Measurements from ENCODE around the gene ZNF501.
A peak's percentile ranks its signal among the peaks of the same experiment; 100 is the strongest.

Gene ZNF501

GRCh38 chr3:44762690-44763089 is 33.3 kb downstream of the ZNF501 start:
- Histone ChIP-seq H4K20me1 (ENCODE audit: insufficient read depth, low read length) (no peaks in the 10 kb centered on the region), H3K4me2 (ENCODE audit: low read length) (peak overlapping the region; percentile 87), H3K27me3 (ENCODE audit: low read depth, low read length) (no peaks in the 10 kb centered on the region), H3K4me1 (ENCODE audit: low read length) (peaks cover 6% of the 10 kb centered on the region), H3K79me2 (ENCODE audit: low read length) (peaks cover 90% of the 10 kb centered on the region), H3K27ac (ENCODE audit: low read length) (no peak overlapping the region), H3K9ac (ENCODE audit: low read length) (peak overlapping the region; percentile 75), H3K9me3 (ENCODE audit: insufficient read depth, low read length) (peaks cover 23% of the 10 kb centered on the region), H3K36me3 (replicated peaks; ENCODE audit: low read depth, low read length) (peaks cover 49% of the 10 kb centered on the region), H2AFZ (ENCODE audit: low read depth, low read length) (peak overlapping the region; percentile 42; the same call in 1 of the 2 replicates), H3K4me3 (ENCODE audit: low read length) (peak overlapping the region; percentile 79)
- TF ChIP-seq CTCF (IDR thresholded peaks at IDR 0.05; ENCODE audit: low read depth, low read length) = no peak
- TF ChIP-seq EZH2phosphoT487 (IDR thresholded peaks at IDR 0.05; ENCODE audit: low read depth) = no peak

GRCh38 chr3:44764248-44764647 is 34.8 kb downstream of the ZNF501 start:
- no peak for TF ChIP-seq EZH2phosphoT487 (IDR thresholded peaks at IDR 0.05; ENCODE audit: low read depth)
- TF ChIP-seq CTCF (IDR thresholded peaks at IDR 0.05; ENCODE audit: low read depth, low read length) = no peak
- no peak overlapping the region for H3K27ac ChIP-seq (ENCODE audit: low read length)
- H3K79me2 ChIP-seq (ENCODE audit: low read length) = peaks cover 93% of the 10 kb centered on the region
- H2AFZ ChIP-seq (ENCODE audit: low read depth, low read length) = no peak overlapping the region
- peaks cover 6% of the 10 kb centered on the region for H3K4me1 ChIP-seq (ENCODE audit: low read length)
- peaks cover 41% of the 10 kb centered on the region for H3K36me3 ChIP-seq (replicated peaks; ENCODE audit: low read depth, low read length)
- H4K20me1 ChIP-seq (ENCODE audit: insufficient read depth, low read length) = no peaks in the 10 kb centered on the region
- no peak overlapping the region for H3K4me3 ChIP-seq (ENCODE audit: low read length)
- H3K4me2 ChIP-seq (ENCODE audit: low read length) = no peak overlapping the region
- peaks cover 13% of the 10 kb centered on the region for H3K9me3 ChIP-seq (ENCODE audit: insufficient read depth, low read length)
- H3K9ac ChIP-seq (ENCODE audit: low read length) = no peak overlapping the region
- H3K27me3 ChIP-seq (ENCODE audit: low read depth, low read length) = no peaks in the 10 kb centered on the region

GRCh38 chr3:44771424-44772098 is 42.1 kb downstream of the ZNF501 start:
- no peak overlapping the region for H3K4me2 ChIP-seq (ENCODE audit: low read length)
- peaks cover 72% of the 10 kb centered on the region for H3K79me2 ChIP-seq (ENCODE audit: low read length)
- H3K36me3 ChIP-seq (replicated peaks; ENCODE audit: low read depth, low read length) = peaks cover 45% of the 10 kb centered on the region

GRCh38 chr3:44772099-44772442 is 42.6 kb downstream of the ZNF501 start:
- Histone ChIP-seq H3K9me3 (ENCODE audit: insufficient read depth, low read length) (no peaks in the 10 kb centered on the region), H3K9ac (ENCODE audit: low read length) (no peak overlapping the region), H3K27ac (ENCODE audit: low read length) (no peak overlapping the region), H4K20me1 (ENCODE audit: insufficient read depth, low read length) (no peaks in the 10 kb centered on the region), H3K27me3 (ENCODE audit: low read depth, low read length) (no peaks in the 10 kb centered on the region), H3K36me3 (replicated peaks; ENCODE audit: low read depth, low read length) (peaks cover 46% of the 10 kb centered on the region), H3K4me2 (ENCODE audit: low read length) (no peak overlapping the region), H3K4me1 (ENCODE audit: low read length) (no peaks in the 10 kb centered on the region), H3K79me2 (ENCODE audit: low read length) (peaks cover 69% of the 10 kb centered on the region), H3K4me3 (ENCODE audit: low read length) (no peak overlapping the region), H2AFZ (ENCODE audit: low read depth, low read length) (no peak overlapping the region)
- no peak for TF ChIP-seq CTCF (IDR thresholded peaks at IDR 0.05; ENCODE audit: low read depth, low read length)
- no peak for TF ChIP-seq EZH2phosphoT487 (IDR thresholded peaks at IDR 0.05; ENCODE audit: low read depth)

More at GRCh38 chr3:44771424-44772098, 42.1 kb downstream of the ZNF501 start:
- Histone ChIP-seq H3K4me1 (ENCODE audit: low read length) (no peaks in the 10 kb centered on the region), H3K27ac (ENCODE audit: low read length) (no peak overlapping the region), H4K20me1 (ENCODE audit: insufficient read depth, low read length) (no peaks in the 10 kb centered on the region), H3K4me3 (ENCODE audit: low read length) (no peak overlapping the region), H3K9me3 (ENCODE audit: insufficient read depth, low read length) (no peaks in the 10 kb centered on the region), H3K27me3 (ENCODE audit: low read depth, low read length) (no peaks in the 10 kb centered on the region), H3K9ac (ENCODE audit: low read length) (no peak overlapping the region), H2AFZ (ENCODE audit: low read depth, low read length) (no peak overlapping the region)
- TF ChIP-seq EZH2phosphoT487 (IDR thresholded peaks at IDR 0.05; ENCODE audit: low read depth) = no peak
- TF ChIP-seq CTCF (IDR thresholded peaks at IDR 0.05; ENCODE audit: low read depth, low read length) = no peak

Measured in OCI-LY3 (cell line).